ENCODE data around the gene NUP93. TPM values are rescaled to one million over a fixed set of nuclear protein-coding genes. Genes with fewer than 3 reads are reported as not detected.

Gene NUP93
- total and polyA plus RNA-seq, 2 donors (not counting 3 experiments of a cell fraction or from before 2014, with no cell fraction given) = 62.3 to 124 TPM

- Histone ChIP-seq H3K4me3 (replicated peaks in 1 of 3; ENCODE audit: insufficient read depth in 1 of 3, low read depth in 1 of 3, low read length in 3 of 3) (no peak overlapping the region), H2AFZ (ENCODE audit: low read depth, low read length) (no peak overlapping the region), H3K27ac (ENCODE audit: insufficient read depth, low read depth, low read length) (no peak overlapping the region), H3K9me1 (replicated peaks; ENCODE audit: control insufficient read depth, extremely low read depth, insufficient read depth, low read length) (no peaks in the 10 kb centered on the region), H4K20me1 (replicated peaks; ENCODE audit: control insufficient read depth, extremely low read depth, insufficient read depth, low read length) (no peaks in the 10 kb centered on the region), H3K36me3 (ENCODE audit: control insufficient read depth in 2 of 2, extremely low read depth in 1 of 2, insufficient read depth in 2 of 2, low read length in 2 of 2) (peaks cover 2 to 6% of the 10 kb centered on the region in 2 experiments), H3K27me3 (ENCODE audit: control insufficient read depth in 2 of 2, insufficient read depth in 2 of 2, low read length in 2 of 2) (no peaks in the 10 kb centered on the region), H3K9ac (replicated peaks; ENCODE audit: extremely low read depth, insufficient read depth, low read length) (no peak overlapping the region), H3K4me1 (ENCODE audit: control insufficient read depth, extremely low read depth, insufficient read depth, low read length) (peaks cover 3% of the 10 kb centered on the region), H3K9me3 (replicated peaks; ENCODE audit: control insufficient read depth, insufficient read depth, low read length) (no peaks in the 10 kb centered on the region), H3K79me2 (ENCODE audit: control insufficient read depth, insufficient read depth, low read length) (peaks cover 66% of the 10 kb centered on the region), H3K4me2 (ENCODE audit: insufficient read depth, low read length) (no peak overlapping the region)
- BruUV-seq (replicated peaks) = no TSS peak
- dilution Hi-C loops (cut with MboI; ENCODE audit: extremely low pct_ligation_motif_present, low sequenced_read_pairs) (no loop called here), intact Hi-C loops (cut with micrococcal nuclease) (no loop called here)
- no peak for DNase-seq (ENCODE audit: low read depth, low spot score)
- POLR2A ChIA-PET = no interaction called here
- no peak for FAIRE-seq
- TF ChIP-seq FOS (IDR thresholded peaks at IDR 0.05; ENCODE audit: borderline replicate concordance, insufficient read depth, low read length) = no peak
- no peak for TF ChIP-seq GATA2 (IDR thresholded peaks at IDR 0.05; ENCODE audit: insufficient read depth, insufficient read length, low read depth, low read length)
- no peak for TF ChIP-seq CTCF (IDR thresholded peaks at IDR 0.05; ENCODE audit: extremely low read depth in 1 of 2, insufficient read depth in 1 of 2, low read depth in 1 of 2, low read length in 2 of 2)
- TF ChIP-seq MAX (IDR thresholded peaks at IDR 0.05; ENCODE audit: insufficient read depth, insufficient read length) = no peak
- no peak for TF ChIP-seq POLR2AphosphoS5 (IDR thresholded peaks at IDR 0.05; ENCODE audit: insufficient read depth, low read depth, low read length)
- no peak for TF ChIP-seq POLR2A (IDR thresholded peaks at IDR 0.05; ENCODE audit: low read depth, low read length)
- no peak for TF ChIP-seq JUN (IDR thresholded peaks at IDR 0.05; ENCODE audit: borderline replicate concordance, insufficient read depth, insufficient read length, low read depth)
- TF ChIP-seq EZH2 (IDR thresholded peaks at IDR 0.05; ENCODE audit: borderline replicate concordance, low read depth, low read length, severe bottlenecking) = no peak
- no peak for TF ChIP-seq MYC (IDR thresholded peaks at IDR 0.05; ENCODE audit: low read depth, low read length)
- CTCF ChIA-PET = interaction anchor here (1.2 to 1.5 kb wide), 2 partner anchors 15 to 45 kb away, joined by 4 read pairs; no protein-coding TSS in a partner anchor
Measured at GRCh38 chr16:56748191-56748590, 18.3 kb downstream of the NUP93 start.
